Measurements from ENCODE around the gene FHIT. TPM values are rescaled to one million over a fixed set of nuclear protein-coding genes. Genes with fewer than 3 reads are reported as not detected.

The FHIT gene
- total RNA-seq, 2 experiments from 2014 or later: 86.0 to 90.6 TPM

DNA sequence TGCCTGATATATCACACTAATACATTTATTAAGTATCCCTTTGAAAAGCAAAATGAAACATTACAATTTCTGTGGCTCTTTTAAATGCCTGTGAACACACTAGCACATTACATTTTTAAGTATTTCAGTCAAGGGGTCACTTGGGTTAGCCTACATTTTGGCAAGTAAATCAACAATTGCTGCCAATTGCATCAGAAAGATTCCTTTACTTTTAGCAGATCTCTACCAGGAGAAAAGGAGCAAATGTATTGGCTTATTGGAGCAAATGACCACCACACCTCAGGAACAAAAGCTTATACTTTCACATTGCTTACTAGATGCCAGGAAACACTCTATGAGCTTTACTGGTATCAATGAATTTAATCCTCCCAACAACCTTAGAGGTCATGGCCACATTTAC, 947.1 kb downstream of the FHIT start:
- H3K4me3 ChIP-seq (ENCODE audit: low read length): no peak overlapping the region
- H3K9me3 ChIP-seq (ENCODE audit: control insufficient read depth in 1 of 2, insufficient read depth in 1 of 2, low read length in 2 of 2): no peaks in the 10 kb centered on the region
- no peaks in the 10 kb centered on the region for H3K9me3 Mint-ChIP-seq
- peaks cover 6% of the 10 kb centered on the region for H3K4me1 Mint-ChIP-seq (ENCODE audit: low read depth)
- no peak overlapping the region for H3K27ac Mint-ChIP-seq
- TF ChIP-seq, protein P1, sequence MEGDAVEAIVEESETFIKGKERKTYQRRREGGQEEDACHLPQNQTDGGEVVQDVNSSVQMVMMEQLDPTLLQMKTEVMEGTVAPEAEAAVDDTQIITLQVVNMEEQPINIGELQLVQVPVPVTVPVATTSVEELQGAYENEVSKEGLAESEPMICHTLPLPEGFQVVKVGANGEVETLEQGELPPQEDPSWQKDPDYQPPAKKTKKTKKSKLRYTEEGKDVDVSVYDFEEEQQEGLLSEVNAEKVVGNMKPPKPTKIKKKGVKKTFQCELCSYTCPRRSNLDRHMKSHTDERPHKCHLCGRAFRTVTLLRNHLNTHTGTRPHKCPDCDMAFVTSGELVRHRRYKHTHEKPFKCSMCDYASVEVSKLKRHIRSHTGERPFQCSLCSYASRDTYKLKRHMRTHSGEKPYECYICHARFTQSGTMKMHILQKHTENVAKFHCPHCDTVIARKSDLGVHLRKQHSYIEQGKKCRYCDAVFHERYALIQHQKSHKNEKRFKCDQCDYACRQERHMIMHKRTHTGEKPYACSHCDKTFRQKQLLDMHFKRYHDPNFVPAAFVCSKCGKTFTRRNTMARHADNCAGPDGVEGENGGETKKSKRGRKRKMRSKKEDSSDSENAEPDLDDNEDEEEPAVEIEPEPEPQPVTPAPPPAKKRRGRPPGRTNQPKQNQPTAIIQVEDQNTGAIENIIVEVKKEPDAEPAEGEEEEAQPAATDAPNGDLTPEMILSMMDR (IDR thresholded peaks at IDR 0.05): no peak
- no peaks in the 10 kb centered on the region for H3K27me3 ChIP-seq (ENCODE audit: control insufficient read depth in 1 of 2, insufficient read depth in 2 of 2, low read length in 2 of 2)
- no peaks in the 10 kb centered on the region for H3K36me3 ChIP-seq (ENCODE audit: insufficient read depth, low read length)
- H3K4me1 ChIP-seq (ENCODE audit: insufficient read depth, low read length): no peaks in the 10 kb centered on the region
- CTCF ChIA-PET: no interaction called here
- H3K36me3 Mint-ChIP-seq (ENCODE audit: low read depth): no peaks in the 10 kb centered on the region
- no peak overlapping the region for H3K4me3 Mint-ChIP-seq
- ATAC-seq (ENCODE audit: poor library complexity): no peak
- POLR2A ChIA-PET: no interaction called here
- no peak overlapping the region for H3K27ac ChIP-seq (ENCODE audit: low read depth in 1 of 2, low read length in 2 of 2)
- no peak for DNase-seq
- no peaks in the 10 kb centered on the region for H3K27me3 Mint-ChIP-seq
- intact Hi-C loops (cut with DNase I, micrococcal nuclease): no loop called here

DNA sequence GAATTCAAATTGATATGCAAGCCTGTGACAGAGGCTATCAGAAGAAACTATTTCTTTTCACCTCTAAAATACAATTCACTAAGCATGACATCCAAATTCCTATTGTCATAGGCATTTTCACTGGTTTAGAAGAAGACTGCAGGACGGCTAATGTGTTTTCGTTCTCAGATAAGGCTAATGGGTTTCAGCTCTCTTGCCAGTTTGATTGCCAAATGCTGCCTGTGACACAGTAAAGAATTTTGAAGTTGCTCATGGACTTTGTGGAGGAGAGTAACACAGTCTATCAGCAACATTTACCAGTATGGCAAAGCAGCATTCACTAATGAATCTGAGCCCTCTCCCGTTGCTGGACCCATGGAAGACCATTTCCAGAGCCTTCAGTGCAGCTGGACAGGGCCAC, 948.1 kb downstream of the FHIT start:
- no peak overlapping the region for H3K27ac ChIP-seq (ENCODE audit: low read depth in 1 of 2, low read length in 2 of 2)
- no peak overlapping the region for H3K27ac Mint-ChIP-seq
- no peaks in the 10 kb centered on the region for H3K4me1 ChIP-seq (ENCODE audit: insufficient read depth, low read length)
- POLR2A ChIA-PET: no interaction called here
- no peaks in the 10 kb centered on the region for H3K36me3 Mint-ChIP-seq (ENCODE audit: low read depth)
- H3K9me3 Mint-ChIP-seq: peaks cover 3% of the 10 kb centered on the region
- no peaks in the 10 kb centered on the region for H3K27me3 ChIP-seq (ENCODE audit: control insufficient read depth in 1 of 2, insufficient read depth in 2 of 2, low read length in 2 of 2)
- no peaks in the 10 kb centered on the region for H3K36me3 ChIP-seq (ENCODE audit: insufficient read depth, low read length)
- no peak for ATAC-seq (ENCODE audit: poor library complexity)
- no peak overlapping the region for H3K4me3 Mint-ChIP-seq
- CTCF ChIA-PET: no interaction called here
- TF ChIP-seq, protein P1 (IDR thresholded peaks at IDR 0.05): no peak
- intact Hi-C loops (cut with DNase I, micrococcal nuclease): no loop called here
- peaks cover 6% of the 10 kb centered on the region for H3K4me1 Mint-ChIP-seq (ENCODE audit: low read depth)
- no peaks in the 10 kb centered on the region for H3K27me3 Mint-ChIP-seq
- no peaks in the 10 kb centered on the region for H3K9me3 ChIP-seq (ENCODE audit: control insufficient read depth in 1 of 2, insufficient read depth in 1 of 2, low read length in 2 of 2)
- no peak overlapping the region for H3K4me3 ChIP-seq (ENCODE audit: low read length)
- no peak for DNase-seq

GRCh38 chr3:60301142-60301541, 950.1 kb downstream of the FHIT start:
- ChIA-PET POLR2A (no interaction called here), CTCF (no interaction called here)
- no peak for DNase-seq

More at GRCh38 chr3:60301142-60301541, 950.1 kb downstream of the FHIT start:
- Histone ChIP-seq H3K4me1 (ENCODE audit: insufficient read depth, low read length) (no peaks in the 10 kb centered on the region), H3K4me3 (ENCODE audit: low read length) (no peak overlapping the region), H3K36me3 (ENCODE audit: insufficient read depth, low read length) (no peaks in the 10 kb centered on the region), H3K27me3 (ENCODE audit: control insufficient read depth in 1 of 2, insufficient read depth in 2 of 2, low read length in 2 of 2) (no peaks in the 10 kb centered on the region), H3K27ac (ENCODE audit: low read depth in 1 of 2, low read length in 2 of 2) (no peak overlapping the region), H3K9me3 (ENCODE audit: control insufficient read depth in 1 of 2, insufficient read depth in 1 of 2, low read length in 2 of 2) (no peaks in the 10 kb centered on the region)
- no peaks in the 10 kb centered on the region for H3K27me3 Mint-ChIP-seq
- TF ChIP-seq, protein P1 (IDR thresholded peaks at IDR 0.05): no peak
- H3K4me3 Mint-ChIP-seq: no peak overlapping the region
- intact Hi-C loops (cut with DNase I, micrococcal nuclease): no loop called here
- peaks cover 6% of the 10 kb centered on the region for H3K4me1 Mint-ChIP-seq (ENCODE audit: low read depth)
- no peak overlapping the region for H3K27ac Mint-ChIP-seq
- peaks cover 3% of the 10 kb centered on the region for H3K9me3 Mint-ChIP-seq
- no peaks in the 10 kb centered on the region for H3K36me3 Mint-ChIP-seq (ENCODE audit: low read depth)
- no peak for ATAC-seq (ENCODE audit: poor library complexity)

Measured in CD4-positive, alpha-beta T cell (primary cell).